Measurements from ENCODE around the gene G0S2.

GRCh38 chr1:209650454-209650853, 24.8 kb upstream of the G0S2 start:
- TF ChIP-seq POLR2AphosphoS5 (IDR thresholded peaks at IDR 0.05) = no peak
- TF ChIP-seq, protein P1, sequence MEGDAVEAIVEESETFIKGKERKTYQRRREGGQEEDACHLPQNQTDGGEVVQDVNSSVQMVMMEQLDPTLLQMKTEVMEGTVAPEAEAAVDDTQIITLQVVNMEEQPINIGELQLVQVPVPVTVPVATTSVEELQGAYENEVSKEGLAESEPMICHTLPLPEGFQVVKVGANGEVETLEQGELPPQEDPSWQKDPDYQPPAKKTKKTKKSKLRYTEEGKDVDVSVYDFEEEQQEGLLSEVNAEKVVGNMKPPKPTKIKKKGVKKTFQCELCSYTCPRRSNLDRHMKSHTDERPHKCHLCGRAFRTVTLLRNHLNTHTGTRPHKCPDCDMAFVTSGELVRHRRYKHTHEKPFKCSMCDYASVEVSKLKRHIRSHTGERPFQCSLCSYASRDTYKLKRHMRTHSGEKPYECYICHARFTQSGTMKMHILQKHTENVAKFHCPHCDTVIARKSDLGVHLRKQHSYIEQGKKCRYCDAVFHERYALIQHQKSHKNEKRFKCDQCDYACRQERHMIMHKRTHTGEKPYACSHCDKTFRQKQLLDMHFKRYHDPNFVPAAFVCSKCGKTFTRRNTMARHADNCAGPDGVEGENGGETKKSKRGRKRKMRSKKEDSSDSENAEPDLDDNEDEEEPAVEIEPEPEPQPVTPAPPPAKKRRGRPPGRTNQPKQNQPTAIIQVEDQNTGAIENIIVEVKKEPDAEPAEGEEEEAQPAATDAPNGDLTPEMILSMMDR (IDR thresholded peaks at IDR 0.05 in 8 of 11, conservative IDR thresholded peaks at IDR 0.05 in 3 of 11) = no peak

All from spleen (tissue), 7 donors.